ENCODE measurements around the gene LRRC25. TPM values are rescaled to one million over a fixed set of nuclear protein-coding genes. Genes with fewer than 3 reads are reported as not detected.

Gene LRRC25
- polyA plus RNA-seq, 2 donors: 0.55 to 0.66 TPM

DNA sequence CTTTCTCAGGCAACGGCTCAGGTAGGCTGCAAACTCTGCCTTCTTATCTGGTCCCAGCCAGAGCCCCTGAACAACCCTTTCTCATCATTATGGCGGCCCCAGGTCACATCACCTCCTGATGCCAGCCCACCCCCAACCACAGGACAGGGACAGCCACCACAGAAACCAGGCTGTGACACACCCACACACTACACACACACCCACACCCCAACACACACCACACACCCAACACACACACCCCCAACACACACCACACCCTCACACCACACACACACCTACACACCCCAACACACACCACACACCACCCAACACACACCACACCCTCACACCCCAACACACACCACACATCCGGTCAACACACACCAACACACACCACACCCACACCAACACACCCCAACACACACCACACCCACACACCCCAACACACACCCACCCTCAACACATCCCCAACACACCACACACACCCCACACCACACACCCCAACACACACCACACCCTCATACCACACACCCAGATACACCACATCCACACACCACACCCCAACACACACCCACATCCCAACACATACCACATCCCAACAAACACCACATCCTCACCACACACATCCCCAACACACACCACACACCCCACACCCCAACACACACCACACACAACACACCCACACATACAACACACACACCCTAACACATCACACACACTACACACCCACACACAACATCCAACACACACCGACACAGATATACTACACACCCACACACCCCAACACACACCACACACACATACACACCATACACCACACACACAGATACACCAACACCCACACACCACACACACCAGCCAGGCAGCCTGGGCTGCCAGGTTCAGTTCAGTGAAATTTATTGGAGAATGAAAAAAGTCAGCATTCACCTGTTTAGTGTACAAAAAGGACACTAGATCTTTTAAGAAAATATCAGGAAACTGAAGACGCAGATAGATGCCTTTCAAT, 44.7 kb upstream of the LRRC25 start:
- H3K4me1 ChIP-seq (ENCODE audit: control insufficient read depth in 2 of 2, insufficient read depth in 2 of 2, low read length in 1 of 2): peaks cover 0 to 18% of the 10 kb centered on the region in 2 donors
- peaks cover 0 to 5% of the 10 kb centered on the region in 2 donors for H3K9me3 ChIP-seq (ENCODE audit: control insufficient read depth in 2 of 2, insufficient read depth in 1 of 2, low read depth in 1 of 2, low read length in 1 of 2)
- 65 to 73% methylated on average over 5 of the region's 5 CpGs for WGBS, 2 donors
- H3K27ac ChIP-seq (ENCODE audit: low read depth in 2 of 2, low read length in 1 of 2): no peak overlapping the region
- H3K4me3 ChIP-seq (ENCODE audit: low read depth in 1 of 2, low read length in 2 of 2): no peak overlapping the region
- no peaks in the 10 kb centered on the region for H3K27me3 ChIP-seq (ENCODE audit: control insufficient read depth in 1 of 2, insufficient read depth in 2 of 2, low read length in 2 of 2)
- peaks cover 11 to 35% of the 10 kb centered on the region in 2 donors for H3K36me3 ChIP-seq (ENCODE audit: control insufficient read depth in 2 of 2, insufficient read depth in 2 of 2, low read length in 1 of 2)

GRCh38 chr19:18440936-18441803, 43.7 kb upstream of the LRRC25 start:
- Histone ChIP-seq H3K4me1 (ENCODE audit: control insufficient read depth in 2 of 2, insufficient read depth in 2 of 2, low read length in 1 of 2) (peaks cover 0 to 21% of the 10 kb centered on the region in 2 donors), H3K27ac (ENCODE audit: low read depth in 2 of 2, low read length in 1 of 2) (no peak overlapping the region), H3K9me3 (ENCODE audit: control insufficient read depth in 2 of 2, insufficient read depth in 1 of 2, low read depth in 1 of 2, low read length in 1 of 2) (peaks cover 0 to 5% of the 10 kb centered on the region in 2 donors), H3K27me3 (ENCODE audit: control insufficient read depth in 1 of 2, insufficient read depth in 2 of 2, low read length in 2 of 2) (no peaks in the 10 kb centered on the region), H3K36me3 (ENCODE audit: control insufficient read depth in 2 of 2, insufficient read depth in 2 of 2, low read length in 1 of 2) (peaks cover 4 to 26% of the 10 kb centered on the region in 2 donors), H3K4me3 (ENCODE audit: low read depth in 1 of 2, low read length in 2 of 2) (no peak overlapping the region)
- WGBS, 2 donors: 68 to 86% methylated on average over 23 of the region's 23 CpGs

DNA sequence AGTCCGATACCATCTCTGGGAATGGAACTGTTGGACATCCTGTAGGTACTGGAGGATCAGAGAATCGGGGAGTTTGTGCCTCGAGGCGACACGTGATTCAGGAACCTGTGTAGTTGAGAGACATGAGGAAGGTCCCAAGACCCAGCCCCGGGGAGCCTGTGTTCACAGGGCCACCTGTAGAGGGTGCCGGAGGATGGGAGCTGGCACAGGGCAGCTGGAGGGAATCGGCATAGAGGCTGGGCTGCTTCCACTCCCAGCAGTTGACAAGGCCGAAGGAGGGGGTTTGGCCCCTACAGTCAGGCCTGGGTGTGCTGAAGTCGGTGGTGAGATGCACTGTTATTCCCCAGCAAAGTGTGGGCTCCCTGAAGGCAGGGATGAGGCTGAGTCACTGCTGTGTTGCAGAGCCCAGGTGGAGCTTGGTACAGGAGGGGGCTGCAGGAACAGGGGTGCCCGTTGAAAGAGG, 43.0 kb upstream of the LRRC25 start:
- Histone ChIP-seq H3K27ac (ENCODE audit: low read depth in 2 of 2, low read length in 1 of 2) (no peak overlapping the region), H3K4me3 (ENCODE audit: low read depth in 1 of 2, low read length in 2 of 2) (no peak overlapping the region), H3K36me3 (ENCODE audit: control insufficient read depth in 2 of 2, insufficient read depth in 2 of 2, low read length in 1 of 2) (peaks cover 4 to 19% of the 10 kb centered on the region in 2 donors), H3K27me3 (ENCODE audit: control insufficient read depth in 1 of 2, insufficient read depth in 2 of 2, low read length in 2 of 2) (no peaks in the 10 kb centered on the region), H3K4me1 (ENCODE audit: control insufficient read depth in 2 of 2, insufficient read depth in 2 of 2, low read length in 1 of 2) (peaks cover 0 to 26% of the 10 kb centered on the region in 2 donors), H3K9me3 (ENCODE audit: control insufficient read depth in 2 of 2, insufficient read depth in 1 of 2, low read depth in 1 of 2, low read length in 1 of 2) (peaks cover 0 to 5% of the 10 kb centered on the region in 2 donors)
- WGBS, 2 donors: 48 to 53% methylated on average over 11 of the region's 11 CpGs

GRCh38 chr19:18439910-18440237, 42.5 kb upstream of the LRRC25 start:
- Histone ChIP-seq H3K36me3 (ENCODE audit: control insufficient read depth in 2 of 2, insufficient read depth in 2 of 2, low read length in 1 of 2) (peaks cover 4 to 15% of the 10 kb centered on the region in 2 donors), H3K27ac (ENCODE audit: low read depth in 2 of 2, low read length in 1 of 2) (no peak overlapping the region)
- 67 to 76% methylated on average over 9 of the region's 9 CpGs for WGBS, 2 donors

DNA sequence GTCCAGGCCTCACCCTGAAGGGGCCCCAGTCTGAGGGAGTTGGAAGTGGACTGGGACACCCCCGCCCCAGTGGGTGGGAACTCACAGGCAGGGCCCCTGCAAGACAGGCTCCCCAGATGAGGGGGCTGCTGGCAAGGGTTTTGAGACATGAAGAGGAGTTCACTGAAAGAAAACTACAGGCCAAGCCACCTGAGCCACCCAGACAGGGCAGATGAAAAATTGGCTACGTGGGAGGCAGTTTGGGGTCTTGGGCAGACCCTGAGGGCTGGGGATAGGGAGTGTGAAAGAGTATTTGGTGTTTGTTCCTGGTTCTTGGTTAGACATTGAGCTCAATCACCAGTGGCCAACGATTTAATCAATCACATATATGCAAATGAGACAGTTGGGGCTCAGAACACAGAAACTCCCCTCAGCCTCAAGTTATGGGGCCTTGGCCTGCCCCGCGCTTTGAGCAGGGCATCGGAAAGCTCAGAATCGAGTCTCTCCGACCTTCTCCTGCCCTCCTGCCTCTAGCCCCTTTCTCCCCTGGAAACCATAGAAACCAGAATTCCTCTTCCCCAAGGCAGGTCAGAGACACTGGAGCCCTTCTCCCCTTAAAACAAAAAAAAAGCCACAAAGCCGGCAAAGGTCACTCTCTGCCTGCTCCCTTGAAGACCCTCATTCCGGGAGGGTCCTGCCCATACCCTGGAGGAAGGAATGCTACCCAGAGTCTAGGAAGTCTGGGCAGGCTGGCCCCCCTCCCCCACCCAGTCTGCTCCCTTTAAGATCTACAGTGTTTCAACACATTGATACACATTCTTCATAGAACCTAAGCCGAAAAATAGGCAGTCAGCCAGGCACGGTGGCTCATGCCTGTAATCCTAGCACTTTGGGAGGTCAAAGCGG, 41.8 kb upstream of the LRRC25 start:
- peaks cover 0 to 26% of the 10 kb centered on the region in 2 donors for H3K4me1 ChIP-seq (ENCODE audit: control insufficient read depth in 2 of 2, insufficient read depth in 2 of 2, low read length in 1 of 2)
- H3K4me3 ChIP-seq (ENCODE audit: low read depth in 1 of 2, low read length in 2 of 2): no peak overlapping the region
- peak overlapping the region; percentile 35 to 38 for H3K27ac ChIP-seq (ENCODE audit: low read depth in 2 of 2, low read length in 1 of 2)
- 57 to 64% methylated on average over 13 of the region's 13 CpGs for WGBS, 2 donors
- H3K9me3 ChIP-seq (ENCODE audit: control insufficient read depth in 2 of 2, insufficient read depth in 1 of 2, low read depth in 1 of 2, low read length in 1 of 2): peaks cover 0 to 5% of the 10 kb centered on the region in 2 donors
- H3K36me3 ChIP-seq (ENCODE audit: control insufficient read depth in 2 of 2, insufficient read depth in 2 of 2, low read length in 1 of 2): peaks cover 2 to 9% of the 10 kb centered on the region in 2 donors
- H3K27me3 ChIP-seq (ENCODE audit: control insufficient read depth in 1 of 2, insufficient read depth in 2 of 2, low read length in 2 of 2): no peaks in the 10 kb centered on the region

More at GRCh38 chr19:18439910-18440237, 42.5 kb upstream of the LRRC25 start:
- peaks cover 0 to 26% of the 10 kb centered on the region in 2 donors for H3K4me1 ChIP-seq (ENCODE audit: control insufficient read depth in 2 of 2, insufficient read depth in 2 of 2, low read length in 1 of 2)
- H3K4me3 ChIP-seq (ENCODE audit: low read depth in 1 of 2, low read length in 2 of 2): no peak overlapping the region
- no peaks in the 10 kb centered on the region for H3K27me3 ChIP-seq (ENCODE audit: control insufficient read depth in 1 of 2, insufficient read depth in 2 of 2, low read length in 2 of 2)
- H3K9me3 ChIP-seq (ENCODE audit: control insufficient read depth in 2 of 2, insufficient read depth in 1 of 2, low read depth in 1 of 2, low read length in 1 of 2): peaks cover 0 to 5% of the 10 kb centered on the region in 2 donors

DNA sequence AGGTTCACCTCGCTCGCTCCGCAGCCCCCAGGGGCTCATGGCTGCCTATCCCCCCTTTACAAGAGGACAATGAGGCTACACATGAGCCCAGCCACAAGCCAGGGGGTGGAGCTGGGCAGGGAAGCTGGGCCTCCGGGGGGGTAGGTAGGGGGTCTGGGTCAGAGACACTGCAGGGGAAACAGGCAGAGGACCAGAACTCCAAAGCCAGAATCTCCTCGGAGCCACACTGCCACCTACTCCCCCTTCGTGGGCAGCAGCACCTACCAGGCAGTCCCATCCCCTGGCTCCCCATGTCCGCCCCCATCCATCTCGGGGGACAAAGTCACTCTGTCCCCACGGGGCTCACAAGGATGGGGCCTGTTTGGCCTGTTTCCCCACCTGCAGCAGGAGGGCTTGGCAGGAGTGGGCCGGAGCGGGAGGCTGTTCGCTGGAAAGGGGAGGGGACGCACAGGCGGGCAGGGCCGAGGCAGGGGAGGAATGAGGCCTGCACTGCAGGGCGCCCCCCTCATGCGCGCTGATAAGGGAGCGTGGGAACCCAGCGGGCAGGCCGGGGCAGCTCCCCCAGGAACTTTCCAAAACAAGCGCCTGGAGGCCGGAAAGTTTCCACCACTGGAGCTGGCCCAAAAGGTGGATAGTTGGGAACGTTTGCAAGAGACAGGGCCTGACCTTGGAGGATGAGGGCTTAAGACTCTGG, 41.1 kb upstream of the LRRC25 start:
- Histone ChIP-seq H3K4me3 (ENCODE audit: low read depth in 1 of 2, low read length in 2 of 2) (peak overlapping the region; percentile 15 to 26), H3K4me1 (ENCODE audit: control insufficient read depth in 2 of 2, insufficient read depth in 2 of 2, low read length in 1 of 2) (peaks cover 0 to 26% of the 10 kb centered on the region in 2 donors), H3K36me3 (ENCODE audit: control insufficient read depth in 2 of 2, insufficient read depth in 2 of 2, low read length in 1 of 2) (peaks cover 0 to 1% of the 10 kb centered on the region in 2 donors), H3K27ac (ENCODE audit: low read depth in 2 of 2, low read length in 1 of 2) (peak overlapping the region; percentile 27 to 61), H3K27me3 (ENCODE audit: control insufficient read depth in 1 of 2, insufficient read depth in 2 of 2, low read length in 2 of 2) (no peaks in the 10 kb centered on the region), H3K9me3 (ENCODE audit: control insufficient read depth in 2 of 2, insufficient read depth in 1 of 2, low read depth in 1 of 2, low read length in 1 of 2) (peaks cover 0 to 5% of the 10 kb centered on the region in 2 donors)
- 16 to 24% methylated on average over 24 of the region's 24 CpGs for WGBS, 2 donors

- WGBS, 2 donors: 1% methylated on average over 60 to 99 of the region's 99 CpGs
- H3K4me1 ChIP-seq (ENCODE audit: control insufficient read depth in 2 of 2, insufficient read depth in 2 of 2, low read length in 1 of 2): peaks cover 0 to 31% of the 10 kb centered on the region in 2 donors
- H3K27me3 ChIP-seq (ENCODE audit: control insufficient read depth in 1 of 2, insufficient read depth in 2 of 2, low read length in 2 of 2): no peaks in the 10 kb centered on the region
- peaks cover 0 to 5% of the 10 kb centered on the region in 2 donors for H3K9me3 ChIP-seq (ENCODE audit: control insufficient read depth in 2 of 2, insufficient read depth in 1 of 2, low read depth in 1 of 2, low read length in 1 of 2)
- H3K27ac ChIP-seq (ENCODE audit: low read depth in 2 of 2, low read length in 1 of 2): peak within 1 kb of the TSS; percentile 38 to 61
- H3K4me3 ChIP-seq (ENCODE audit: low read depth in 1 of 2, low read length in 2 of 2): peak within 1 kb of the TSS; percentile 26 to 48
- H3K36me3 ChIP-seq (ENCODE audit: control insufficient read depth in 2 of 2, insufficient read depth in 2 of 2, low read length in 1 of 2): no peaks in the 10 kb centered on the region
Observed at GRCh38 chr19:18437491-18438330, 40.3 kb upstream of the LRRC25 start, which contains the start of gene ISYNA1. Gene ISYNA1 (minus strand): TSS chr19:18438133. CDS start chr19:18437979, 154 bp downstream.
